Gastrocnemius medialis (tissue), 4 donors: Measurements from ENCODE around the gene PHF8. TPM values are rescaled to one million over a fixed set of nuclear protein-coding genes. Genes with fewer than 3 reads are reported as not detected.

Experiments used
- ATAC-seq, 2 donors: fragments of 150-250 bp; one replicate each; pipeline ENCODE4 v1.9.1; 2016
- DNase-seq, 2 donors: peaks; one replicate each; pipeline ENCODE4 v3.0.0-alpha.2; 2019
- H3K27ac ChIP-seq, 4 donors: fragments of 200-600 bp; sonication (generic); 1 replicate in 1 of 4; 2 replicates in 3 of 4; pipeline ENCODE4 v1.5.1; 2016 to 2018; ENCODE audit warnings: mild to moderate bottlenecking in 2 of 4, moderate library complexity in 1 of 4
- H3K27me3 ChIP-seq, 3 donors: fragments of 200-600 bp; sonication (generic) in 2 of 3; 1 replicate in 1 of 3; 2 replicates in 2 of 3; pipeline versions ENCODE4 v1.5.1 to v1.6.0; 2016 to 2019; ENCODE audit warnings: mild to moderate bottlenecking in 1 of 3, moderate library complexity in 1 of 3
- H3K36me3 ChIP-seq, 2 donors: fragments of 200-600 bp; sonication (generic) in 1 of 2; one replicate each; pipeline ENCODE4 v1.5.1; 2017 to 2018
- H3K4me1 ChIP-seq, 2 donors: fragments of 200-600 bp; sonication (generic) in 1 of 2; one replicate each; pipeline ENCODE4 v1.5.1; 2016 to 2017; ENCODE audit warnings: mild to moderate bottlenecking in 2 of 2
- H3K4me3 ChIP-seq, 4 donors: fragments of 200-600 bp; sonication (generic) in 3 of 4; 1 replicate in 1 of 4; 2 replicates in 3 of 4; pipeline ENCODE4 v1.5.1; 2016 to 2019; ENCODE audit warnings: mild to moderate bottlenecking in 2 of 4
- H3K9me3 ChIP-seq, 3 donors: fragments of 200-600 bp; sonication (generic) in 2 of 3; 1 replicate in 1 of 3; 2 replicates in 2 of 3; pipeline ENCODE4 v1.5.1; 2016 to 2019
- CTCF ChIP-seq, 5 experiments: fragments of 450-650 bp in 3 of 5; fragments of 200-600 bp in 2 of 5; sonication (generic) in 2 of 5; IDR thresholded peaks in 4 of 5; conservative IDR thresholded peaks in 1 of 5; 1 replicate in 4 of 5; 2 replicates in 1 of 5; pipeline ENCODE4 v1.5.1; 2016 to 2019; ENCODE audit warnings: antibody characterized with exemption in 5 of 5, mild to moderate bottlenecking in 3 of 5, moderate library complexity in 3 of 5
- POLR2A ChIP-seq, 2 donors: fragments of 450-650 bp; IDR thresholded peaks; one replicate each; pipeline ENCODE4 v1.6.1; 2017; ENCODE audit warnings: antibody characterized with exemption in 2 of 2, mild to moderate bottlenecking in 2 of 2, moderate library complexity in 2 of 2
- in situ Hi-C, 4 donors: fragments of 200-750 bp; cut with MboI; loops; one replicate each; pipeline versions ENCODE4 v1.15.0 to v1.8.0; 2017; ENCODE audit warnings: low sequenced_read_pairs in 4 of 4
- intact Hi-C: fragments of 100-400 bp; cut with DNase I; formaldehyde crosslinking; loops from one replicate; pipeline ENCODE4 v1.15.1; 2023; ENCODE audit warnings: low total_unique reads
- total RNA-seq, 4 donors: library from RNA; depleted of rRNA; stranded (reverse); fragments of >200 nt; gene quantifications; one replicate each; pipeline versions ENCODE4 v1.1.0 to v1.2.3, GENCODE V29; 2016

Gene PHF8
- total RNA-seq, 4 donors from 2014 or later: 7.2 to 22.5 (median 13.9) TPM

GRCh38 chrX:54089191-54089590 lies 44.9 kb upstream of the PHF8 start:
- no peak for TF ChIP-seq CTCF (IDR thresholded peaks at IDR 0.05 in 4 of 5, conservative IDR thresholded peaks at IDR 0.05 in 1 of 5)
- TF ChIP-seq POLR2A (IDR thresholded peaks at IDR 0.05): no peak
- no peaks in the 10 kb centered on the region for H3K27me3 ChIP-seq
- peaks cover 0 to 5% of the 10 kb centered on the region in 2 donors for H3K4me1 ChIP-seq
- no peak for DNase-seq
- no peak overlapping the region for H3K27ac ChIP-seq
- intact Hi-C loops (no loop called here), in situ Hi-C loops (no loop called here)
- H3K4me3 ChIP-seq: no peak overlapping the region
- H3K36me3 ChIP-seq: peaks cover 0 to 5% of the 10 kb centered on the region in 2 donors
- H3K9me3 ChIP-seq: no peaks in the 10 kb centered on the region
- no peak for ATAC-seq

GRCh38 chrX:54087661-54088060 lies 43.4 kb upstream of the PHF8 start:
- no peak for DNase-seq
- Histone ChIP-seq H3K4me1 (peaks cover 0 to under 1% of the 10 kb centered on the region in 2 donors), H3K4me3 (no peak overlapping the region), H3K36me3 (peaks cover 0 to 5% of the 10 kb centered on the region in 2 donors), H3K27me3 (no peaks in the 10 kb centered on the region), H3K27ac (no peak overlapping the region), H3K9me3 (no peaks in the 10 kb centered on the region)
- TF ChIP-seq POLR2A (IDR thresholded peaks at IDR 0.05): no peak
- TF ChIP-seq CTCF (IDR thresholded peaks at IDR 0.05 in 4 of 5, conservative IDR thresholded peaks at IDR 0.05 in 1 of 5): no peak
- no peak for ATAC-seq
- intact Hi-C loops (no loop called here), in situ Hi-C loops (no loop called here)

- Histone ChIP-seq H3K4me1 (no peaks in the 10 kb centered on the region), H3K9me3 (no peaks in the 10 kb centered on the region), H3K36me3 (no peaks in the 10 kb centered on the region), H3K4me3 (no peak overlapping the region), H3K27ac (no peak overlapping the region), H3K27me3 (no peaks in the 10 kb centered on the region)
- in situ Hi-C loops: no loop called here
- intact Hi-C loops: no loop called here
- no peak for DNase-seq
- no peak for ATAC-seq
- no peak for TF ChIP-seq POLR2A (IDR thresholded peaks at IDR 0.05)
- TF ChIP-seq CTCF (IDR thresholded peaks at IDR 0.05 in 4 of 5, conservative IDR thresholded peaks at IDR 0.05 in 1 of 5): no peak
These were observed 41.4 kb upstream of the PHF8 start for GRCh38 chrX:54085666-54086065.

- Histone ChIP-seq H3K4me1 (no peaks in the 10 kb centered on the region), H3K36me3 (no peaks in the 10 kb centered on the region), H3K4me3 (no peak overlapping the region), H3K27ac (no peak overlapping the region), H3K9me3 (no peaks in the 10 kb centered on the region), H3K27me3 (no peaks in the 10 kb centered on the region)
- TF ChIP-seq CTCF (IDR thresholded peaks at IDR 0.05 in 4 of 5, conservative IDR thresholded peaks at IDR 0.05 in 1 of 5) (no peak), POLR2A (IDR thresholded peaks at IDR 0.05) (no peak)
- DNase-seq (no peak), ATAC-seq (no peak)
- in situ Hi-C loops: no loop called here
- intact Hi-C loops: no loop called here
These were observed 32.6 kb upstream of the PHF8 start for GRCh38 chrX:54076903-54077302.

- no peak overlapping the region for H3K4me3 ChIP-seq
- H3K9me3 ChIP-seq: no peaks in the 10 kb centered on the region
- TF ChIP-seq POLR2A (IDR thresholded peaks at IDR 0.05): no peak
- TF ChIP-seq CTCF (IDR thresholded peaks at IDR 0.05 in 4 of 5, conservative IDR thresholded peaks at IDR 0.05 in 1 of 5): no peak
- H3K27me3 ChIP-seq: no peaks in the 10 kb centered on the region
- in situ Hi-C loops (no loop called here), intact Hi-C loops (no loop called here)
- no peaks in the 10 kb centered on the region for H3K36me3 ChIP-seq
- no peak for ATAC-seq
- H3K4me1 ChIP-seq: no peaks in the 10 kb centered on the region
- no peak overlapping the region for H3K27ac ChIP-seq
- DNase-seq: no peak
These were observed 30.6 kb upstream of the PHF8 start for GRCh38 chrX:54074826-54075225.
